H54 (cell line): ENCODE results near the gene HES5.

Source experiments
- DNase-seq: peaks from one replicate; pipeline ENCODE4 v3.0.0; 2011; ENCODE audit warnings: low spot score, mixed read lengths; ENCODE audit not compliant: insufficient read length
- FAIRE-seq: peaks from 3 replicates; lab custom pipeline; 2011; peaks lifted over from hg19 to GRCh38; lab: Jason Lieb, UNC
- POLR2A ChIP-seq: IDR thresholded peaks from 2 replicates; pipeline ENCODE4 v1.6.1; 2011; ENCODE audit warnings: low read depth, mild to moderate bottlenecking, low read length

The HES5 gene

DNA sequence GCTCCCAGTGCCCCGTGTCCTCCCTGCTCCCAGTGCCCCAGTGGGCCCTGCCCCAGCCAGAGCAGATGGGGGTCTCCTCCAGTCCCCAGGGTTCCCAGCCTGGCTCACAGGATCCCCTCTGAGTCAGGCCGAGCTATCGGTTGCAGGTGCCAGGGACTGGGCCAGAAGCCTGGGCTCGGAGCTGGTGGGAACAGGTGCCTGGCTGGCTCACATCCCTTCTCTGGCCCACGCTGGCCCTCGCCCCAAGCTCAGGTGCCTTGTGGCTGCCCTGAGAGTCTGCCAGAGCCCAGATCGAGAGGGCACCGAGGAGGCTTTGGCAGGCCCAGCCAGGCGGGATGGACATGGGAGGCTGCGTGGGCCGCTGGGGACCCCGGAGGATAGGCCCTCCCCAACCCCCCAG, 35.0 kb downstream of the HES5 start:
- FAIRE-seq (no peak), DNase-seq (no peak)
- TF ChIP-seq POLR2A: no peak

GRCh38 chr1:2494323-2494693, 35.8 kb downstream of the HES5 start:
- FAIRE-seq: no peak
- TF ChIP-seq POLR2A: no peak
- peak; percentile 60 for DNase-seq

DNA sequence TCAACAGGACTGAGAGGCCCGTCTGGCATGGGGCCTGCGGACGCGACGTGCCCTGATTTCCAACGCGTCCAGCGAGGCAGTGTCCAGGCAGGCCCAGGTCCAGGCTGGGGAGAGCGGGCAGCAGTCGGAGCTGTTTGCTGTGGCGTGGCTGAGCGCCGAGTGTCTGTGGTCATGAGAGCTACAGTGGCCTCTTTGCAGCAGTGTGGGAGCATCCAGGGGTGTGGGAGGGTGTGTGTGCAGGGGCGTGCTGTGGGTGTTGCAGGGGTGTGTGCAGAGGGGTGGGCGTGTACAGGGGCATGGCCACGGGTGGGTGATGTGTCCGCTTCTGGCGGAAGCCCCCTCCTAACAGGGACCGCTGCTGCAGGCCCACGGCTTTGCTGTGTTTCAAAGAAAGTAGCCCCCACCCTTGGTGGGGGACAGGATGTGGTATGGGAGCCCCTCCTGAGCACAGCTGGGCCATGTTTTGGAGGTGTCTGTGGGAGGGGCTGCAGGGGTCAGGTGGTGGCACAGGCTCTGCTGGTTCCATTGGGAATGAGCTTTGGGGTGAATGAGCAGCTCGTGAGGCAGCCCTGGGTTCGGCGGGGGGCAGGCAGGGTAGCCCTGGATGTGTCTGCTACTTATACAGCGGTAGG, 36.3 kb downstream of the HES5 start:
- TF ChIP-seq POLR2A: no peak
- no peak for DNase-seq
- FAIRE-seq: no peak

DNA sequence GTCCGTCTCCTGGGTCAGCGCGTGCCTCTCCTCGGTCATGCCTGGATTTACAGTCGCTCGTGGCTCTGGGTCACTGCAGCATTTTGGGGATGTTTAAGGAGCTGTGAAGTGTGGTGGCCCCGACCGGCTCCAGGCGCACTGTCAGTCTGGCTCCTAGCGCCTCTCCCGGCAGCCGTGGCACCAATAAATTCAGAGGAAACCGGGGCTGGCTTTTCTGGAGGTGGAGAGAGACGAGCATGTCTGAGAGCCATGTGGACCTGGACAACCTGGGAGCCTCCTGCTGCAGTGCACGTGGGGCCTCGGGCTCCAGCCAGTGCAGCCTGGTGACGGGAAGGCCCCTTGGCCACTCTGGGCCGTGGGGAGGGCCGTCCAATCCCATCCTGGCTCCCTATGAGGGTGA, 36.8 kb downstream of the HES5 start:
- no peak for FAIRE-seq
- no peak for TF ChIP-seq POLR2A
- no peak for DNase-seq

DNA sequence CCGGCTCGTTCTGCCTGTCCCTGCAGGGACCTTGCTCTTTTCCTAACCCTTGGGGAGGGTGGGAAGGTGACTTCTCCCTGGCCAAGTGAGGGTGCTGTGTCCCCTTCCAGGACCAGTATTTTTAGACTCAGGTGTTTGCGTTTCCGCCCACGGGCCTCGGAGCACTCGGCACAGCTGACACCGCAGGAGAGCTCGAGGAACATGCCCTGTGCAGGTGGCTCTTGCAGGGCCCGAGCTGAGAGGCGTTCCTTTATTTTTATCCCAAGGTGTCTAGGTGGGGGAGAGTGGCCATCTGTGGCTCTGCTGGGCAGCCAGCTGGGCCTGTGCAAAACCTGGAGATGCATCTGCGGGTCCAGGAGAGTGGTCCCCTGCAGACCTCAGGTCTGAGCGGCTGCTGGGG, 38.0 kb downstream of the HES5 start:
- no peak for DNase-seq
- FAIRE-seq: no peak

GRCh38 chr1:2489615-2490014, 40.4 kb downstream of the HES5 start:
- no peak for TF ChIP-seq POLR2A
- DNase-seq (no peak), FAIRE-seq (no peak)

More for the DNA sequence above, 38.0 kb downstream of the HES5 start:
- TF ChIP-seq POLR2A: no peak

GRCh38 chr1:2488688-2489087, 41.4 kb downstream of the HES5 start:
- FAIRE-seq: no peak
- no peak for TF ChIP-seq POLR2A
- no peak for DNase-seq

DNA sequence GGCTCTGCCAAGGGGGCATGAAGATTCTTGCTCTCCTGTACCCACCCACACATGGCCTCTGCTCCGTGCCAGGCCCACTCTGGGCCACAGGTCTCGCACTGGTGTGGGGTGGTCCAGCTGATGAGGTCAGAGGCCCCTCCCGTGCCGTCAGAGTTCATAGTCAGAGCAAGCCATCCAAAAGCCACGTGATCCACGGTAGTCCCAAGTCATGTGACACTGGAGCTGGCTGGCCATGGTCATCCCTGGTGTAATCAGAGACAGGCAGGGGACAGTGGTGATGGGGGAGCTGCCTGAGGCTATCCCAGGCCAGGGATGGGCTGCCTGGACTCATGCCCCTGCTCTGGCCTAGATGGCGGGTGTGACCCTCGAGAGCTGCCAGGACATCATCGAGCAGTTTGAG, 43.5 kb downstream of the HES5 start:
- no peak for FAIRE-seq
- no peak for DNase-seq
- no peak for TF ChIP-seq POLR2A

DNA sequence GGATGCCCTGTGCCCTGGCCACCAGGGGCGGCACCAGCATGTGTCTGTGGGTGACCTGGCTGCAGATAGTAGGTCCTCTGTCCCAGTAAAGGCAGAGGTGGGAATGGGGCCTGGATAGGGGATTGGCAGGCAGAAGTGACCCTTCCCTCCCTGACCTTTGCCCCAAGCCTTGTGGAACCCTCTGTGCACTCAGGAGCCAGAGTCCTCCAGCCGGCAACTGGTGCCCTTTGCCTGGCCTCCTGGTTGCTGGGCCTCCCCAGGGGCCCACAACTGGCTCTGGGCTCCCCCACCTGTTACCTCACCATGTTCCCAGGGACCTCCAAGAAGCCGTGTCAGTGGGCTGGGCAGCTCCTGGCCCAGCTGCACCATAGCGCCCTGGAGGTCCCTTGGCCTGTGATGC, 44.0 kb downstream of the HES5 start:
- DNase-seq: no peak
- no peak for TF ChIP-seq POLR2A
- FAIRE-seq: no peak

DNA sequence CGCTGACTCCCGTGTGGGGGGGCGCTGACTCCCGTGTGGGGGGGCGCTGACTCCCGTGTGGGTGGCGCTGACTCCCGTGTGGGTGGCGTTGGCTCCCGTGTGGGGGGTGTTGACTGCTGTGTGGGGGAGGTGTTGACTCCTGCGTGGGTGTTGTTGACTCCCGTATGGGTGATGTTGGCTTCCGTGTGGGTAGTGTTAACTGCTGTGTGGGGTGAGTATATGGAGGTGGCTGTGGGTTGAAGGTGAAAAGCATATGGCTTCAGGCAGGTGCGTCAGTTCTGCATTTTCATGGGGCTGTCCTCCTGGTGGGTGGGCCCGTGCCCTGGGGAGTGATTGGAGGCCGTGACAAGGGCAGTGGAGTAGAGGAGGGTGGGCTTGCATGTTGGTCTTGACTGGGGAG, 46.1 kb downstream of the HES5 start:
- no peak for TF ChIP-seq POLR2A
- DNase-seq: no peak
- no peak for FAIRE-seq

GRCh38 chr1:2483026-2483425, 47.0 kb downstream of the HES5 start:
- DNase-seq (no peak), FAIRE-seq (no peak)
- no peak for TF ChIP-seq POLR2A

- TF ChIP-seq POLR2A: no peak
- DNase-seq: no peak
- no peak for FAIRE-seq
These were observed 47.5 kb downstream of the HES5 start for GRCh38 chr1:2482588-2482987.

GRCh38 chr1:2481885-2482284, 48.2 kb downstream of the HES5 start:
- no peak for TF ChIP-seq POLR2A
- FAIRE-seq (no peak), DNase-seq (no peak)

- FAIRE-seq: no peak
- TF ChIP-seq POLR2A: no peak
- DNase-seq: no peak
These were observed 49.1 kb downstream of the HES5 start for GRCh38 chr1:2480986-2481364.

GRCh38 chr1:2480236-2480985, 49.7 kb downstream of the HES5 start:
- DNase-seq (no peak), FAIRE-seq (no peak)
- no peak for TF ChIP-seq POLR2A
